Measurements from ENCODE around the gene LATS2.

LATS2 gene

GRCh38 chr13:21013682-21014038 is 47.7 kb downstream of the LATS2 start:
- no peak for DNase-seq

DNA sequence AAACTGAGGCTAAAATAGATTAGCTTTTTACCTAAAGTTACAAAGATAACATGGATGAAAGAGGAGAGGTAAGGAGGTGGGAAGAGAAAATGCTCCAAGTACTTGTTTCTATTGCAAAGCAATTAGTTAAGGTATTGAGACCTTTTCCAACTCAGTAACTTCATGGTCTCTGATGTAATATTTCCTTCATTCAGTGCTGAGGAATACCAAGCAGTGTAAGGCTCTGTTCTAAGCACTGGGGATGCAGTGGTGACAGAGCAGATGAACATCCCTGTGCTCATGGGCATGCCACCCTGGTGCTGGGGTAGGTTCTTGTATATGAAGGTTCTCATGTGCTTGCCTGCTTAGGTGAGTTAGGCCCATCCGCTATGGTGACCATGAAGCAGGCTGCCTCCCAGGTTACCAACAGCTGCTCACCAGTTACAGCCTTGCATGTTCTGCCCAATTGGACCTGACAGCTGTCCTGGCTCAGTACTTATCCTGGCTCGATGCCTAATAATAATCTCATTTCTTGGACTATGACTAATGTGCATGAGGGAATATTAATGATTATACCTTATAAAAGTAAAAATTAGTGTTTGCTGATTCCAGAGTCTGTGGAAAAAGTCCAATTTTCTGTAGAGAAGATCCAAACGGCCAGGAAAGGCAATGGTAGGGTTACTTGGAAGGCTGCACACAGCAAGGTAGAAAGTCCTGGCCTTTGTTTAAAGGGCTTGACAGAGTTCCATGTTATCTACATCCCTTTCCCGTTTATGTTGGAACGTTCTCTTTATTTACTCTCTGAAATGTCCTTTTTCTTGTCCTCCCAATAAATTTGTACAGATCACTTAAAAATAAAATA is 48.3 kb downstream of the LATS2 start:
- no peak for DNase-seq

DNA sequence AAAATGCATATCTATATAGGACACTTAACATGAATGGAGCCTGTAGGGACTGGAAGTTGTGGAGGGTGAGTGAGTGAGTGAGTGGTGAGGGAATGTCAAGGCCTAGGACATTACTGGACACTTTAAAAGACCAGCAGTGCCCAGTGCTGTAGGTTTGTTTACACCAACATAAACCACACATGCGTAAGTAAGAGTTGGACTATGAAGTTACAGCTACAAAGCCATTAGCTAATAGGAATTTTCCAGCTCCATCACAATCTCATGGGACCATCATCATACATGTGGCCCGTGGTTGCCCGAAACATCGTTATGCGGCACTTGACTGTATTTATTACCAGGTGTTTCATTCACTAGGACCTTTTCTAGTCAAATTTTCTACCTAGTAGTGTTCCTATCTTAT is 49.2 kb downstream of the LATS2 start:
- no peak for DNase-seq

DNA sequence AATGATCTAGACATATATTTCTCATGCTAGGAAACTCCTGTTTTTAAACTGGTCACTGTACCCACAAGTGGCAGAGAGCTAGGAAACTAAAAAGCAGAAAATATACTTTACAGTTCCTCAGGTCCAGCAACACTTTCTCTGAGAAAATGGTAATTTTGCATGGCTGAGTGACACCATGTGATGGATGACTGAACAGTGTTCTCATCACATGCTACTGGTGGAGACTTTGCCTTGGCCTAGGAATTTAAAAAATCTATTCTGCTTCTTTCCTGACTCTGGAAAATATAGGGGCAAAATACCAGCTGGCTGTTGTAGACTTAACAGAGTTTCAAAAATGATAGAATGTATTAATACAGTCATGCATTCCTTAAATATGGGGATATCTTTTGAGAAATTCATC is 50.0 kb downstream of the LATS2 start:
- no peak for DNase-seq

GRCh38 chr13:21010621-21011020 is 50.8 kb downstream of the LATS2 start:
- no peak for DNase-seq

DNA sequence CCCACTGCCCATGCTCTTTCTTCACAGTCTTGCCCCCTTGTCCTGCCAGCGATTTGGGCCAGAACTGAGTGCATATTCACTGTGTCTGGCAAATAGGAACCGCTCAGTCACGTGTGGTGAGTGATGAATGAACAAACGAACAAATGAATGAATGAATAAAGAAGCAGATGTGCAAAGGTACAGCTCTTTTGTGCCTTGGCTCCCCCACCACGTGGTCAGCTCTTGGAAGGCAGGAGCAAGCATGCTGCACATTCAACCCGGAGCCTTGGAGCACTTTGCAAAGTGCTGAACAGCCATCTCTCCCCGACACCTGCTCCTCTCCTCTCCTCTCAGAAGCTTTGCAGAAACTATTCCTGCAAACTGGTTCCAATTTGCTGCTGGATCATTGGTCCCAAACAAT is 52.4 kb downstream of the LATS2 start:
- no peak for DNase-seq

- DNase-seq = no peak
These were observed 53.4 kb downstream of the LATS2 start for GRCh38 chr13:21008026-21008425.

DNA sequence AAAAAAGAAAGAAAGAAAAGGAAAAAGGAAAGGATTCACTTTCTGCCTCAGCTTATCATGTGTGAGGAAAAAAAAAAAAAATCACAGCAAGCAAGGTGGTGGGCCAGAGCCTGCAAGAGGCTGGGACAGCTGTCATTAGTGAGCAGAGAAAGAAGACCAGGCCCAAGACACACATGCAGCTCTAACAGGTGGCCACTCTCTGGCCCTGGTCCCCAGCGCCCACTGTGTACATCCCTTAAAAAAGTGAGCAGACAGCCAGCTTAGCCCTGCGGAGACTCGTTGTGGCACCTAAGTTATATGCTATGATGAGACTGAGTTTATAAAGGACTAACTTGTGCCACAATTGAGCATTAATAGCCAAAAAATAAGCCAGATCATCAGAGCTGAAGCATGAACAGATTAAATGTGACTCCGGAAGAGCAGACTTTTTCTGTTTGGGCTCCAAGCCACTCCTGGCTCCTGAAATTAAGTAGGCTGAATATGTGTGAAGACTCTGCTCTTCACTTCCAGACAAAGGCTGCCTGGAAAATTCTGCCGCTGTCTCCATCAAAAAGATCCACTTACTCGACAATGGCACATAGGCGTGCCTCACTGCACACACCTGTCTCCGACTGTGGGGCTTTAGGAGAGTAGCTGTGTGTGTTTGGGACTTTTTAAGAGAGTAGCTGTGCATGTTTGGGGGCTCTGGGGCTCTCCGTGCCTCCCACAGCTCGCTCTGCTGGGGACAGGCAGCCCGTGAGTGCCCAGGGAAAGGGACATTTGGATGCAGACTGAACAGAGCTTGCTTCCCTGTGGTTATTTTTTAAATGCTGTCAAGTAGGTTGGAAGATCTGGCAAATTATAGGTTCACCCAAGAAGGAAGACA is 55.0 kb downstream of the LATS2 start:
- DNase-seq = no peak

DNA sequence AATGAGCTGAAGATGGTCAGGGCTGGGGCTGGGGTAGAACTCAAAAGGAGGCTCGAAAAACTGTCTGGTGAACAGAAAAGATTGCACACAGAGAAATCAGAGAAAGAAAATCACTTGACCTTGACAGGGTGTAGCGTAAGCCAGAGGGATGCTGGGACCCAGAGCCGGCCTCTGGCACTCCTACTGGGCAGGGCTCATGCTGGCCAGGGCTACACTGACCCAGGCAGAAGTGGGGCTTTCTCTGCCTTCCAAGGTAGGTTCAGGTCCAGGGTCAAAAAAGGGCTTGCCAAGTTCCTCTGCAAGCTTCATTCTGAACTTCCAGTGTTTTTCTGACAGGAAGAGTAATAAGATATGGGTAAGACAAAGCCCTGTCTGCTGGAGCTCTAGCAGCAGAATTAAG is 56.2 kb downstream of the LATS2 start:
- no peak for DNase-seq

- no peak for DNase-seq
These were observed 59.9 kb downstream of the LATS2 start for GRCh38 chr13:21001471-21001870.

GRCh38 chr13:21000647-21001046 is 60.7 kb downstream of the LATS2 start:
- DNase-seq = no peak

DNA sequence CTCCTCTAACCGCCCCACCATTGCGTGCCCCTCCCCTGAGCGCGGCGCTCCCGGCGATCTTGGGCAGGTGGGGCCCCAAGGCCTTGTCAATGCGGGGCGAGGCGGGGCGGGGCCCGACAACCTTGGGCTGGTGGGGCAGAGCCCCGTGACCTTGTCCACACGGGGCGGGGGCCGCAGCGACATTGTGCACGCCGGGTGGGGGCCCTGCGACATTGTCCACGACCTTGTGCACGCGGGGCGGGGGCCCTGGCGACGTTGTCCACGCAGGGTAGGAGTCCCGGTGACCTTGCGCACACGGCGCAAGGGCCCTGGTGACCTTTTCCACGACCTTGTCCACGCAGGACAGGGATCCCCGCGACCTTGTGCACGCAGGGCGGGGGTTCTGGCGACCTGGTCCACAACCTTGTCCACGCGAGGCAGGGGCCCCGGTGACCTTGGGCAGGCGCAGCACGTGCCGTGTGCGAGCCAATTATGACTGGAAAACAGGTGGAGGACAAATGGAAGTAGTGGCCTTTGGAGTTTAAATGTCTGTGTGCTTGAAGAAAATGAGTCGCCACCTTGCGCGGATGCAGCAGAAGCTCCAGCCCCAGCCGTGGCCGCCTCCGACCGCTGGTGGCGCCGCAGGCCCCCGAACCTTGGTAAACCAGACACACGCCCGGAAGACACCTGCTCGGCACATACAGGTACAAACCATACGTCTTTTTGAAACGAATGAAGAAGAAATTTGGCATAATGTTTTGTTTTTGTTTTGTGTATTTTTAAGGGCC is 62.6 kb downstream of the LATS2 start:
- no peak for DNase-seq

- DNase-seq = no peak
These were observed 63.9 kb downstream of the LATS2 start for GRCh38 chr13:20997301-20998161.

- no peak for DNase-seq
These were observed 66.0 kb downstream of the LATS2 start for GRCh38 chr13:20995245-20995838.

DNA sequence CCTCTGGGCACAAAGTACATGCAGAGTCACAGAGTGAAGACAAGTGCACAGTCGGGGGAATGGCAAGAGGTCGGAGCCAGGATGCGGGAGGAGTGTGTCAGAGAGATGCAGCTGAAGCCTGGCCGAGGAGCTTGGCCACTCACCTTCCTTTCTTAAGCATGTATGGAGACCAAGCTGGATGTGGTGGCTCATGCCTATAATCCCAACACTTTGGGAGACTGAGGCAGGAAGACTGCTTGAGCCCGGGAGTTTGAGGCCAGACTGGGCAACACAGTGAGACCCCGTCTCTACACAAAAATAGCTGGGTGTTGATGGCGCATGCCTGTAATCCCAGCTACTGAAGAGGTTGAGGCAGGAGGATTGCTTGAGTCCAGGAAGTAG is 67.0 kb downstream of the LATS2 start:
- DNase-seq = no peak

DNA sequence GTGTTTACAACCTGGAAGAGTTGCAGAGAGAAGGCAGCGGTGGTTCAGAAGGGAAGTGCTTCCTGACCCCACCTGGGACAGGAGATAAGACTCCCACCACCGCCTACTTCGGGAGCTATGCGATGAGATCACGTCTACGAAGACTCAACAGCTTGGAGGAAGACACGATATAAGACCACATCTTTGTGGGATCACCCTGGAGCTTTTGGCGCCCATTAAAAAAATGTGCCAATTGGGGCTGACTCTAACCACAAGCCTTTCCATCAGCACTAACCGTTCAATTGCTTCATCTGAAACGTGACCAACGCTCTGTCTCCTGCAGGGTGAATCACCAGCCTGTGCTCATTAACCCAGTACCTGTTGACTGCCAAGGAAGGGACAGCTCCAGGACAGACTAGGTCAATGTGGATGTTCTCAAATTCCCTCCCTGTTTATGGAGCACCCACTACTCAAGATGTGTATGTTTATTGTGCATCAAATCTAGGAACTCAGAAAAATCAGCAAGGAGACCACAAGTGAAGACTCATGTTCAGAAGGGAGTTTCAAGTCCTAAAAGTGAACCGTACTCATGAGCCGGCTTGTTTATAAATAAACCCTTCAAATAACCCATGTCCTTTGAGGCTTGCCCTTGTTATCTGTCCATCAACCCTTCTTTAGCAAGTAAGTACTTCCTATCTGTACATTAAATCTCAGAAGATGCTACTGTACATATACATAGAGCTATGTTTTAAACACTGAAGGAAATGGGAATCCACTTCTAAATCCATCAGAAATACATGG is 67.5 kb downstream of the LATS2 start:
- DNase-seq = no peak

GRCh38 chr13:20993211-20993610 is 68.2 kb downstream of the LATS2 start:
- no peak for DNase-seq

GRCh38 chr13:20991741-20992520 is 69.5 kb downstream of the LATS2 start:
- no peak for DNase-seq

DNA sequence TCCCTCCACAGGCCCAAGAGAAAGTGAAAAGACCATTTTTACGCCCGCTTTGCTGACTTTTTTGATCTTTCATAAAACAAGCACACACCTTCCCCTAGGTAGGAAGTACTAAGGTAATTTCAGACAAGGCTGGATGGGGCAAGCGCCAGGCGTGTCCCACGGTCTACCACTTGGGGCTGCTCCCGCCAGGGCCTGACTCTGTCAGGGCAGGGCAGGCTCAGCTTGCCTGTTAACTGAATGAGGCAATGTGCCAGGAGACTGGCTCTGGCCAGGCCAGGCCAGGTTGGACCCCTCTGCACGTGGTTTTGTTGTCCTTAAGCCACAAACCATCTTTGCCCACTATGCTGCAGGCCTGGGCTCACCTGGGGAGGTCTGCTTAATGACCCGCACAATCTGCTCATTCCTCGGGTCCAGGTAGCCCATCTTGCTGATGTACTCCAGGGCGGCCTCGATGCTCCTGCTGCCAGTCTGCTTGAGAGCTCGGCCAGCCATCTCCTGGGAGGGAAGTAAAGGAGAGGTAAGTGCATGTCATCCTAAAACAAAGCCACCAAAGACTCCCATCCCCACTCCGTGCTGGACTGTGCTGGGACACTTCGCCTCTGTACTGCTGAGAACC is 70.4 kb downstream of the LATS2 start:
- DNase-seq = no peak

Measured in NCI-H1048 (cell line).